GM19099 (cell line): ENCODE results near the gene SPRR2E.

Experiments
- POLR2A ChIP-seq: IDR thresholded peaks from 3 replicates; pipeline ENCODE4 v1.6.1; 2011; ENCODE audit warnings: low read depth; ENCODE audit not compliant: insufficient read length; ENCODE audit errors: extremely low read depth

SPRR2E gene

GRCh38 chr1:153072806-153073726 is 21.3 kb downstream of the SPRR2E start:
- no peak for TF ChIP-seq POLR2A

DNA sequence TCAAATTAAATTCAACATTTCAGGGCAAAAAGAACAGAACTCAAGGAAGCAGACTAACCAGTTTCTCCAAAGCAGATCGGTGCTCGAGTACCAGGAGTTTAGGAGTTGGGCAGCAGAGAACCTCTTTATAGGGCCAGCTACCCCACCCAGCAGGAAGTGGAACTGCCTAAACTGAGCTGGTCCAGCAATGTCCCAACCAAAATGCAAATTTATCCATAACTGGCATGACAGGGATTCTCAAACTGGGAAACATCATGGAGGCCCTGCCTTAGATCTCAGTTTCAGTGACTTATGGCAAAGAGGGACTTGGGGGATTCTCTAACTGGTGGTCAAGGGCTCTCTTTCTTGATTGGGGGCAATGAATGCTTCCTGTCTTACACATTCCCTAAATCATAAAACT is 22.8 kb downstream of the SPRR2E start, which contains the start of gene SPRR2B:
Gene SPRR2B (minus strand): TSS at position 101 of the 400 bp plus-strand sequence. CDS start 772 bp downstream, outside the sequence.
- no peak for TF ChIP-seq POLR2A

DNA sequence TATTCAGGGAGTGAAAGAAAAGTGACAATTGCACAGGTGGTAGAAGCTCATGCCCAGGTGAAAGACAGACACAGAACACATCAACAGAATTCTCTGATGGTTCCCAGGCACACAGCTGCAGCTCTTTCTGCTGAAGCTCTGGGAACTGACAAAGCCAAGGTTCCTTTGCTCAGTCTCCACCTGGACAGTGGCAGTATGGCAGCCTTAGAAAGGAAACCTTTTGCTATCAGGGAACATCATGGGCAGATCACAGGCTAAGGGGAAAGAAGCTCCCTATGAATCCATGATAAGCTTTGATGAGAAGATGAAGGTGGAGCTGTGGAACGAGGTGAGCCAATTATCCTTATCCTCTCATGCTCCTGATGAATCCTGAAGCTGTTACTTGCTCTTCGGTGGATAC is 24.1 kb downstream of the SPRR2E start:
- TF ChIP-seq POLR2A: no peak

DNA sequence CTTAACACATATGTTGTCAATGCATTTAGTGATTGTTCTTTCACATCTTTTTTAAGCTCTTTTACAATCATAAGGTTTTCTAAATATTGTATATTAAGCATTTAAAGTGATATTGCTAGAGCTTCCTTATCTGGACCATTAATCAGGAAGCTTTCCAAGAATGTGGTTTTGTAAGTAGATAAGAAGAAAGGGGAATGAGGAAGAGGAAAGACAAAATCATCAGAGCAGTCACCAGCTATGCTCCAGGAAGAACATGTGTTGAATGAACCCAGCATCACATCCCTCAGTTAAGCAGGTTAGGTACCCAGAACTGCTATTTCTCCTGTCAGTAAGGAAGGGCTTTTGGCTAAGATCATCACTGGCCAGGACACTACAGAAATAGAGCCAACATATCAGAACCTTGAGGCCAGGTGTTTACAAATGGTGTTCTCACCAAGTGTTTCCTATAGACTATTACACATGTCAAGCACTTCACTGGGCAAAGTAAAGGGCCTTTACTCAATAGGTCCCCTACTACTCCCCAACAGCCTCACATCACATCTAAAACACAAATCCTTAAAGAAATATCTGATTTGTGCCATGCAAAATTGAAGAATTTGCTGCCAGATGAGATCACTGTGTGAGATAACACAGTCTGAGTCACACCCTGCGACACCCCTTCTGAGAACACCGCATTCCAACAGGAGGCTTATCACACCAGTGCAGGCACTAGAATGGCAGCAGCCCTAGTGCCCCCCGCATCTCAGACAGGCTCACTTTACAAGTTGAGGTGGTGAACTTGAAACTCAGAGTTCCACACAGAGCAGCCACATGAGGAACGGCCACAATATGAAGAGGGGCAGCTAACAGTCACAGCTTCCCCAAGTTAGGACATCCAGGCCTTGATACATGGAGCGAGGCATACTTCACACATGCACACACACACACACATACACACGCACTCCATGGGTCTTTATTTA is 35.2 kb downstream of the SPRR2E start:
- TF ChIP-seq POLR2A: no peak

DNA sequence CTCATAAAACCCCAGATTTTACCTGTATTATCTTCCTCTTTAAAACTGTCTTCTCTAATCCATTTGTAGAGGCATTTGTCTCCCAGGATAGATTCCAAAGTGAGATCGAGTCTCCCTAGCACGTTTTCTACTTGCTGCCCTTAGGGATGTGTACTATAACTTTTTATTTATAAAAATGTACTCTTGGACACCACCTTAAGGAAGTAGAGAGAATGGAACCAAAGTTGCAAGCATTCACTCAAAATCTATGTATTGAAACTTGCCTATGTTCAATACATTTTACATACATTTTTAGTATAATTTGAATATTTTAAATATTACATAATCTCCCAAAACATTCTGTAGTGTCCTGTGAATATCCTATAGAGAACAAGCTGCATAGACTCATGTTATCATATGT is 36.2 kb downstream of the SPRR2E start:
- TF ChIP-seq POLR2A: no peak

DNA sequence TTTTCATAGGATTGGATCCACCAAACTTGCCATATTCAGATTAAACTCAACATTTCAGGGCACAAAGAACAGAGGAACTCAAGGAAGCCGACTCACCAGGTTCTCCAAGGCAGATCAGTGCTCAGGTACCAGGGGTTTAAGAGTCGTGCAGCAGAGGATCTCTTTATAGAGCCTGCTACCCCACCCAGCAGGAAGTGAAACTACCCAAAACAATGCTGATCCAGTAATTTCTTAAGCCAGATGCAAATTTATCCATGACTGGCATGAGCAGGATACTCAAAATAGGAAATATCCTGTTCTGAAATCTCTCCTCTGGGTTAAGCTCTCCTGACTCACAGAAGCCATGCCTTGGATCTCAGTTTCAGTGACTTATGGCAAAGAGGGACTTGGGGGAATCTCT is 37.0 kb downstream of the SPRR2E start, which contains the start of gene SPRR2A:
Gene SPRR2A (minus strand): TSS at position 138 of the 400 bp plus-strand sequence. CDS start 777 bp downstream, outside the sequence.
- TF ChIP-seq POLR2A: no peak

- TF ChIP-seq POLR2A: no peak
Observed at GRCh38 chr1:153049211-153049610, 45.1 kb downstream of the SPRR2E start.
